GM04503 (cell line): ENCODE results near the gene LIPM.

Source experiments
- DNase-seq: peaks from one replicate; pipeline ENCODE4 v3.0.0-alpha.2; 2012; ENCODE audit warnings: low read depth

The LIPM gene

GRCh38 chr10:88802523-88803285 lies at the start of gene LIPM:
LIPM (plus strand) TSS chr10:88802730; CDS start chr10:88802897, 167 bp downstream.
- no peak for DNase-seq

GRCh38 chr10:88754287-88754686 lies 48.2 kb upstream of the LIPM start:
- peak; percentile 57 for DNase-seq

GRCh38 chr10:88755753-88756152 lies 46.8 kb upstream of the LIPM start:
- DNase-seq: no peak

- DNase-seq: no peak
Measured at GRCh38 chr10:88756660-88757059, 45.9 kb upstream of the LIPM start.

GRCh38 chr10:88759366-88760101 lies 43.0 kb upstream of the LIPM start, which contains the start of gene LIPN:
LIPN (plus strand) TSS chr10:88760020; CDS start chr10:88761406, 1,386 bp downstream.
- no peak for DNase-seq

- no peak for DNase-seq
Measured at GRCh38 chr10:88762906-88763305, 39.6 kb upstream of the LIPM start.

- DNase-seq: peak; percentile 8
Measured at GRCh38 chr10:88763441-88763840, 39.1 kb upstream of the LIPM start.

- DNase-seq: no peak
Measured at GRCh38 chr10:88764110-88764509, 38.4 kb upstream of the LIPM start.

- DNase-seq: no peak
Measured at GRCh38 chr10:88765816-88766215, 36.7 kb upstream of the LIPM start.

- DNase-seq: no peak
Measured at GRCh38 chr10:88769384-88769783, 33.1 kb upstream of the LIPM start.

GRCh38 chr10:88781206-88781605 lies 21.3 kb upstream of the LIPM start:
- DNase-seq: no peak

GRCh38 chr10:88782222-88782621 lies 20.3 kb upstream of the LIPM start:
- DNase-seq: no peak

GRCh38 chr10:88783724-88784123 lies 18.8 kb upstream of the LIPM start:
- no peak for DNase-seq

GRCh38 chr10:88786032-88786770 lies 16.3 kb upstream of the LIPM start:
- no peak for DNase-seq

GRCh38 chr10:88787463-88787862 lies 15.1 kb upstream of the LIPM start:
- DNase-seq: no peak

GRCh38 chr10:88788924-88789323 lies 13.6 kb upstream of the LIPM start:
- DNase-seq: no peak

GRCh38 chr10:88791924-88792323 lies 10.6 kb upstream of the LIPM start:
- DNase-seq: no peak

GRCh38 chr10:88792661-88793060 lies 9.9 kb upstream of the LIPM start:
- DNase-seq: no peak

GRCh38 chr10:88793712-88794299 lies 8.7 kb upstream of the LIPM start:
- DNase-seq: no peak

- DNase-seq: no peak
Measured at GRCh38 chr10:88794731-88795130, 7.8 kb upstream of the LIPM start.

GRCh38 chr10:88800152-88801125 lies 2.1 kb upstream of the LIPM start:
- DNase-seq: no peak
